ENCODE measurements around the gene ARAP3. TPM values are rescaled to one million over a fixed set of nuclear protein-coding genes. Genes with fewer than 3 reads are reported as not detected.
"Not testable (repeated sequence)": the region's sequence is repeated elsewhere in the genome, so short reads cannot be mapped to it uniquely, and the experiment has no call there.

ARAP3 gene
- total RNA-seq, 2 donors from 2014 or later: 3.2 to 4.1 TPM

GRCh38 chr5:141623611-141624010 lies 58.4 kb downstream of the ARAP3 start:
- Mint-ChIP-seq H3K4me3 (peak overlapping the region; percentile 55 to 74), H3K4me1 (ENCODE audit: low read depth) (peaks cover 42% of the 10 kb centered on the region), H3K36me3 (ENCODE audit: insufficient read depth in 2 of 2) (peaks cover 10 to 27% of the 10 kb centered on the region in 2 donors), H3K27ac (peak overlapping the region; percentile 87), H3K27me3 (ENCODE audit: low read depth) (no peaks in the 10 kb centered on the region), H3K9me3 (no peaks in the 10 kb centered on the region)
- DNase-seq (no peak), ATAC-seq (replicated peaks in 1 of 2) (no peak)

- peaks cover 12 to 28% of the 10 kb centered on the region in 2 donors for H3K36me3 Mint-ChIP-seq (ENCODE audit: insufficient read depth in 2 of 2)
- ATAC-seq (replicated peaks in 1 of 2): peak; percentile 34 to 36
- H3K4me1 Mint-ChIP-seq (ENCODE audit: low read depth): peaks cover 41% of the 10 kb centered on the region
- peak overlapping the region; percentile 87 for H3K27ac Mint-ChIP-seq
- peak; percentile 36 to 41 for DNase-seq
- peak overlapping the region; percentile 55 to 74 for H3K4me3 Mint-ChIP-seq
- no peaks in the 10 kb centered on the region for H3K27me3 Mint-ChIP-seq (ENCODE audit: low read depth)
- no peaks in the 10 kb centered on the region for H3K9me3 Mint-ChIP-seq
Observed at GRCh38 chr5:141623186-141623585, 58.8 kb downstream of the ARAP3 start.

- peak within 1 kb of the TSS; percentile 94 for H3K27ac Mint-ChIP-seq
- no peaks in the 10 kb centered on the region for H3K9me3 Mint-ChIP-seq
- H3K27me3 Mint-ChIP-seq (ENCODE audit: low read depth): no peaks in the 10 kb centered on the region
- peaks cover 14 to 18% of the 10 kb centered on the region in 2 donors for H3K36me3 Mint-ChIP-seq (ENCODE audit: insufficient read depth in 2 of 2)
- peaks cover 63% of the 10 kb centered on the region for H3K4me1 Mint-ChIP-seq (ENCODE audit: low read depth)
- DNase-seq (peak; percentile 99), ATAC-seq (replicated peaks in 1 of 2) (peak; percentile 91 to 92)
- H3K4me3 Mint-ChIP-seq: peak within 1 kb of the TSS; percentile 92 to 98
Observed at GRCh38 chr5:141618804-141619554, 63.1 kb downstream of the ARAP3 start, which contains the start of gene DIAPH1. Gene DIAPH1 (minus strand): TSS chr5:141619000. CDS start chr5:141618914, 86 bp downstream.

GRCh38 chr5:141618030-141618803 lies 63.8 kb downstream of the ARAP3 start:
- peak overlapping the region; percentile 94 for H3K27ac Mint-ChIP-seq
- H3K36me3 Mint-ChIP-seq (ENCODE audit: insufficient read depth in 2 of 2): peaks cover 11 to 17% of the 10 kb centered on the region in 2 donors
- ATAC-seq (replicated peaks in 1 of 2) (peak; percentile 39 to 42), DNase-seq (peak; percentile 57 to 61)
- peaks cover 62% of the 10 kb centered on the region for H3K4me1 Mint-ChIP-seq (ENCODE audit: low read depth)
- H3K27me3 Mint-ChIP-seq (ENCODE audit: low read depth): no peaks in the 10 kb centered on the region
- H3K4me3 Mint-ChIP-seq: peak overlapping the region; percentile 92 to 98
- H3K9me3 Mint-ChIP-seq: no peaks in the 10 kb centered on the region

- ATAC-seq (replicated peaks in 1 of 2): no peak
- Mint-ChIP-seq H3K4me1 (ENCODE audit: low read depth) (peaks cover 62% of the 10 kb centered on the region), H3K4me3 (peak overlapping the region; percentile 92 to 98), H3K9me3 (no peaks in the 10 kb centered on the region), H3K27me3 (ENCODE audit: low read depth) (no peaks in the 10 kb centered on the region), H3K27ac (peak overlapping the region; percentile 94), H3K36me3 (ENCODE audit: insufficient read depth in 2 of 2) (peaks cover 9 to 17% of the 10 kb centered on the region in 2 donors)
- no peak for DNase-seq
Observed at GRCh38 chr5:141617682-141618029, 64.4 kb downstream of the ARAP3 start.

- no peak for DNase-seq
- Mint-ChIP-seq H3K9me3 (no peaks in the 10 kb centered on the region), H3K27ac (peak overlapping the region; percentile 94), H3K4me1 (ENCODE audit: low read depth) (peaks cover 63% of the 10 kb centered on the region), H3K4me3 (peak overlapping the region; percentile 92 to 98), H3K36me3 (ENCODE audit: insufficient read depth in 2 of 2) (peaks cover 9 to 14% of the 10 kb centered on the region in 2 donors), H3K27me3 (ENCODE audit: low read depth) (no peaks in the 10 kb centered on the region)
- ATAC-seq (replicated peaks in 1 of 2): no peak
Observed at GRCh38 chr5:141617128-141617527, 64.9 kb downstream of the ARAP3 start.

- no peaks in the 10 kb centered on the region for H3K27me3 Mint-ChIP-seq (ENCODE audit: low read depth)
- no peaks in the 10 kb centered on the region for H3K9me3 Mint-ChIP-seq
- peaks cover 66% of the 10 kb centered on the region for H3K4me1 Mint-ChIP-seq (ENCODE audit: low read depth)
- ATAC-seq (replicated peaks in 1 of 2) (no peak), DNase-seq (no peak)
- peak overlapping the region; percentile 92 to 98 for H3K4me3 Mint-ChIP-seq
- peak overlapping the region; percentile 94 for H3K27ac Mint-ChIP-seq
- H3K36me3 Mint-ChIP-seq (ENCODE audit: insufficient read depth in 2 of 2): peaks cover 8 to 13% of the 10 kb centered on the region in 2 donors
Observed at GRCh38 chr5:141615991-141616720, 65.9 kb downstream of the ARAP3 start.

- ATAC-seq (replicated peaks in 1 of 2) (no peak), DNase-seq (no peak)
- Mint-ChIP-seq H3K36me3 (ENCODE audit: insufficient read depth in 2 of 2) (peaks cover 8 to 19% of the 10 kb centered on the region in 2 donors), H3K4me1 (ENCODE audit: low read depth) (peaks cover 78% of the 10 kb centered on the region), H3K27me3 (ENCODE audit: low read depth) (no peaks in the 10 kb centered on the region), H3K27ac (peak overlapping the region; percentile 96), H3K4me3 (peak overlapping the region; percentile 36 to 86), H3K9me3 (no peaks in the 10 kb centered on the region)
Observed at GRCh38 chr5:141613344-141613743, 68.7 kb downstream of the ARAP3 start.

- Mint-ChIP-seq H3K27ac (peak overlapping the region; percentile 24), H3K27me3 (ENCODE audit: low read depth) (no peaks in the 10 kb centered on the region), H3K36me3 (ENCODE audit: insufficient read depth in 2 of 2) (peaks cover 2 to 13% of the 10 kb centered on the region in 2 donors), H3K4me3 (peak overlapping the region; percentile 20 to 47), H3K9me3 (no peaks in the 10 kb centered on the region), H3K4me1 (ENCODE audit: low read depth) (peaks cover 85% of the 10 kb centered on the region)
- DNase-seq (no peak), ATAC-seq (replicated peaks in 1 of 2) (no peak)
Observed at GRCh38 chr5:141611289-141611688, 70.7 kb downstream of the ARAP3 start.

GRCh38 chr5:141609921-141610320 lies 72.1 kb downstream of the ARAP3 start:
- H3K36me3 Mint-ChIP-seq (ENCODE audit: insufficient read depth in 2 of 2): not testable (repeated sequence)
- peak overlapping the region in 1 of 2 donors; percentile 63 for H3K4me3 Mint-ChIP-seq

GRCh38 chr5:141609044-141609443 lies 73.0 kb downstream of the ARAP3 start:
- peaks cover 2 to 9% of the 10 kb centered on the region in 2 donors for H3K36me3 Mint-ChIP-seq (ENCODE audit: insufficient read depth in 2 of 2)
- peaks cover 89% of the 10 kb centered on the region for H3K4me1 Mint-ChIP-seq (ENCODE audit: low read depth)
- peak overlapping the region in 1 of 2 donors; percentile 63 for H3K4me3 Mint-ChIP-seq
- H3K9me3 Mint-ChIP-seq: no peaks in the 10 kb centered on the region
- ATAC-seq (replicated peaks in 1 of 2) (no peak), DNase-seq (no peak)
- peak overlapping the region; percentile 90 for H3K27ac Mint-ChIP-seq
- H3K27me3 Mint-ChIP-seq (ENCODE audit: low read depth): no peaks in the 10 kb centered on the region

More at GRCh38 chr5:141609921-141610320, 72.1 kb downstream of the ARAP3 start:
- H3K27ac Mint-ChIP-seq: peak overlapping the region; percentile 90
- H3K9me3 Mint-ChIP-seq; DNase-seq; H3K27me3 Mint-ChIP-seq (ENCODE audit: low read depth); ATAC-seq (replicated peaks in 1 of 2): not testable (repeated sequence)
- H3K4me1 Mint-ChIP-seq (ENCODE audit: low read depth): peaks cover 89% of the 10 kb centered on the region

GRCh38 chr5:141608557-141608956 lies 73.5 kb downstream of the ARAP3 start:
- Mint-ChIP-seq H3K27ac (peak overlapping the region; percentile 90), H3K4me3 (peak overlapping the region in 1 of 2 donors; percentile 63)
- DNase-seq: no peak

More at GRCh38 chr5:141608557-141608956, 73.5 kb downstream of the ARAP3 start:
- Mint-ChIP-seq H3K9me3 (no peaks in the 10 kb centered on the region), H3K36me3 (ENCODE audit: insufficient read depth in 2 of 2) (peaks cover 2 to 9% of the 10 kb centered on the region in 2 donors), H3K4me1 (ENCODE audit: low read depth) (peaks cover 90% of the 10 kb centered on the region), H3K27me3 (ENCODE audit: low read depth) (no peaks in the 10 kb centered on the region)
- ATAC-seq (replicated peaks in 1 of 2): no peak
